GM12864 (cell line): ENCODE results near the gene XIRP2.
"Not testable (repeated sequence)": the region's sequence is repeated elsewhere in the genome, so short reads cannot be mapped to it uniquely, and the experiment has no call there.

Experiments
- DNase-seq: peaks from one replicate; pipeline ENCODE4 v3.0.0-alpha.2; 2011; ENCODE audit warnings: low read depth
- H3K4me3 ChIP-seq: 2 replicates; pipeline ENCODE4 v1.5.1; 2011; ENCODE audit warnings: mild to moderate bottlenecking, low read depth, low read length, control low read depth
- TF ChIP-seq, protein P1 (sequence below): IDR thresholded peaks from 2 replicates; pipeline ENCODE4 v1.5.1; 2011; ENCODE audit warnings: low read depth, mild to moderate bottlenecking, moderate library complexity, low read length, control low read depth, inconsistent platforms; ENCODE audit errors: missing control alignments

The XIRP2 gene

DNA sequence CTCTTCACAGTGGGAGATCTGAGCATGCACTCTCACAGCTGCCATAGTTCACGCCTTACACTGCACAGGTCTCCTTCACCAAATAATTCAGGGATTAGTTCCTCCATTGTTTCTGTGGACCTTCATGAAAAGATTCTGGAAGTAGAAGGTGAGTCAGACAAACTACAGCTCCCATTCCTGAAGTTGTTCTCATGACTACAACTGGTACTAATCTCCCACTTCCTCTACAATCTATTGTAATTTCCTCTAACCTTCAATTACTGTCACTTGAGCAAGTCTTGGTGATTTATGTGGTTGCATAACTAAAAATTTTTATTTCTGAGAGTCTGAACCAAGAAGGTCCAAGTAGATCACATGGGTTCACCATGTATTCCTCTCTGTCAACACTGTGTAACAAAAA lies 128.7 kb downstream of the XIRP2 start:
- DNase-seq: no peak
- TF ChIP-seq, protein P1, sequence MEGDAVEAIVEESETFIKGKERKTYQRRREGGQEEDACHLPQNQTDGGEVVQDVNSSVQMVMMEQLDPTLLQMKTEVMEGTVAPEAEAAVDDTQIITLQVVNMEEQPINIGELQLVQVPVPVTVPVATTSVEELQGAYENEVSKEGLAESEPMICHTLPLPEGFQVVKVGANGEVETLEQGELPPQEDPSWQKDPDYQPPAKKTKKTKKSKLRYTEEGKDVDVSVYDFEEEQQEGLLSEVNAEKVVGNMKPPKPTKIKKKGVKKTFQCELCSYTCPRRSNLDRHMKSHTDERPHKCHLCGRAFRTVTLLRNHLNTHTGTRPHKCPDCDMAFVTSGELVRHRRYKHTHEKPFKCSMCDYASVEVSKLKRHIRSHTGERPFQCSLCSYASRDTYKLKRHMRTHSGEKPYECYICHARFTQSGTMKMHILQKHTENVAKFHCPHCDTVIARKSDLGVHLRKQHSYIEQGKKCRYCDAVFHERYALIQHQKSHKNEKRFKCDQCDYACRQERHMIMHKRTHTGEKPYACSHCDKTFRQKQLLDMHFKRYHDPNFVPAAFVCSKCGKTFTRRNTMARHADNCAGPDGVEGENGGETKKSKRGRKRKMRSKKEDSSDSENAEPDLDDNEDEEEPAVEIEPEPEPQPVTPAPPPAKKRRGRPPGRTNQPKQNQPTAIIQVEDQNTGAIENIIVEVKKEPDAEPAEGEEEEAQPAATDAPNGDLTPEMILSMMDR: no peak
- no peak overlapping the region for H3K4me3 ChIP-seq

DNA sequence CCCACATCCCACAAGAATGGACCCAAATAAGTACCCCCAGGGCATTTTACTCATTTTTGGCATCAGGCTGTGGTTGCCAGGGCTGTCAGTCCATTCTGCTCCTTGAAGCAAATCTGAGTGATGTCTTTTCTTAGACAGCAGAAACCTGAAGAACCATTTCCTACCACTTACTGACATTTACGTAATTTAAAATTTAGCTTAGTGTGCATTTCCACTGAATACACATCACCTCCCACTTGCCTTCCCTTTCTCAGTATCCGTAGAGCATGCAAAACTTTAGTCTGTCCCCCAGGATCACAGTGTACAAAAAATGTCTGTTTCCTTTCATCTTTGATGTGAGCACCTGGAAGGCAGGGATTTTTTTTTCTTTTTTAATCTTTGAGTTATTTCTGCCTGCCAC lies 130.3 kb downstream of the XIRP2 start:
- TF ChIP-seq, protein P1: no peak
- DNase-seq: no peak
- no peak overlapping the region for H3K4me3 ChIP-seq

DNA sequence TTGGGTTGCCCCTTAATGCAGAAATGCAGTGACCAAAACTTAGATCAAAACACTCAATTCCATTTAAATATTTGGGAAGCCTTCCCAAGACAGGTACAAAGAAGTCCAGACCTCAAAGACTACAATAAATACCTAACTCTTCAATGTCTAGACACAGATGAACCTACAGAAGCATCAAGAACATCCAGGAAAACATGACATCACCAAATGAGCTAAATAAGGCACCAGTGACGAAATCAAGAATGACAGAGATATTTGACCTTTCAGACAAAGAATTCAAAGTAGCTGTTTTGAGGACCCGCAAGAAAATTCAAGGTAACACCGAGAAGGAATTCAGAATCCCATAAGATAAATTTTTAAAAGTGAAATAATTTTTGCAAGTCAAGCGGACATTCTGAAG lies 140.2 kb downstream of the XIRP2 start:
- TF ChIP-seq, protein P1: no peak
- no peak overlapping the region for H3K4me3 ChIP-seq
- no peak for DNase-seq

DNA sequence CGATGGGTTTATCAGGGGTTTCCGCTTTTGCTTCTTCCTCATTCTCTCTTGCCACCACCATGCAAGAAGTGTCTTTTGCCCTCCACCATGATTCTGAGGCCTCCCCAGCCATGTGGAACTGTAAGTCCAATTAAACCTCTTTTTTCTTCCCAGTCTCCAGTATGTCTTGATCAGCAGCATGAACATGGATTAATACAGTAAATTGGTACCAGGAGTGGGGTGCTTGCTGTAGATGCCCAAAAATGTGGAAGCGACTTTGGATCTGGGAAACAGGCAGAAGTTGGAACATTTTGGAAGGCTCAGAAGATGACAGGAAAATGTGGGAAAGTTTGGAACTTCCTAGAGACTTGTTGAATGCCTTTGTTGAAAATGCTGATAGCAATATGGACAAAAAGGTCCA lies 146.7 kb downstream of the XIRP2 start:
- not testable (repeated sequence) for DNase-seq, H3K4me3 ChIP-seq

DNA sequence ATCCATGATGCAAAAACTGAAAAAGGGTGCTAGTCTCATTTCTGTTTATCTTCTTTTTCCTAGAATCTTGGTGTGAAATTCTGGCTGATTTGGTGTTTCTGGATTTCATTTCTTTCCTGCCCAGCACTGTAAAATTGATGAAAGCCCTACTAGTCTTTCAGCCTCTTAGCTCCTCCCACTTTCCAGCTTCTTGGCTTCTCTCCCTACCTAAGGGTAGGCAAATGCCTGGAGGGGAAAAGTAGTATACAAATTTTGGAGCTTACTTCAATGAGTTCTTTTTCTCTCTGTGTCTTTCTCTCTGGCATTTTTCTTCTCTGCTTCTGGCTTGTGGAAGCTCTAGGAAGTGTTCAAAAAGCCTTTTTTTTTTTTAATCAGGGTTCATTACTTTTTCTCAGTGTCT lies 160.5 kb downstream of the XIRP2 start:
- TF ChIP-seq, protein P1: no peak
- no peak overlapping the region for H3K4me3 ChIP-seq
- no peak for DNase-seq

DNA sequence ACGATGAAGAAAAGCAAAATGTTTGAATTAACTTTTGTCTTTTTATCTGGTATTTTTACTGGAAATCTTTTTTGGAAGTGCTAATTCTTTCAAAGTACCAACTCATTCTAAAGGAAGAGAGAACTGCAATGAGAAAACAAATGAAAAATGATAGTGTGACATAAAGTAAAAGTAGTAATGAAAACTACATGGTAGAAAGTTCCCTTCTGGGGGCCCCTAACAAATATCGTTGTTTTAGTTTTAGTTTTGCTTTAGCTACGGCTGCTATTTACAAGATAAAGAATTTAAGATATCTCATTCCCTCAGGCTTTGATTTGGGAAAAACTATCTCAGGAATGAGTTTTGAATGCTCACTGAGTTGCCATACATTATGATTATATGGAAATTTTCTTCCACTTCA lies 161.4 kb downstream of the XIRP2 start:
- DNase-seq: no peak
- TF ChIP-seq, protein P1: no peak
- H3K4me3 ChIP-seq: no peak overlapping the region

DNA sequence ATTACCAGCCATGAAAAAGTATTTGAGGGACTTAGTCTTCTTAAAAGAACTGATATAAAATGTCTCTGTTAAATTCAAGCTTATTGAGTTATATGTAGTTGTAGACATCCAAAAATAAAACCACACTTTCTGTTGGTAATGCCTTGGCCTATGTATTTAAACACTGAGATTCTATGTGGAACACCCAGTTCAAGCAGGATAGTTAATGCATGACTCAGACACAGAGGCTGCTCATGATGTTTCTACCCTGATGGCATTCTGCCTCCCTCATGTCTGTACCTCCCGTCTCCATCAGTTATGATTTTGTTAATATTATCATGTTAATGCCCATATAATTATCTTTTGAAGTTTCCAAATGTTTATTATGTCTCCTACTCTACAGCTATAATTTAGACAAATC lies 164.5 kb downstream of the XIRP2 start:
- H3K4me3 ChIP-seq: no peak overlapping the region
- DNase-seq: no peak
- TF ChIP-seq, protein P1: no peak

DNA sequence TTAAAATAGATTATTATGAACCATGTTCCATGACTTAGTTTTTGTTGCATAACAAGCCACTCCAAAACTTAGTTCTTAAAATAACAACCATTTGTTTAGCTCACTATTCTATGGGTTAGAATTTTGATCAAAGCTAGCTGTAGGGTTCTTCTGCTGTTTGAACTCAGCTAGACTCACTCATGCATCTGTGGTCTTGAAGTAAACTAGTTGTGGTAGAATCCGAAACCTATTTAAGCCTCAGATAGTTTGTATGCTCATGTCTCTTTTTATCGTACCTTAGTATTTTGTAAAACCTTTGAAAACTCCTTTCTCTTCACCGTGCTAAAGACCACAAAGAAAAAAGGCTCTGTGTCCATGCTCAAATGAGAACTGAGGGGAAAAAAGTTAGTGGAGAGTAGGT lies 166.6 kb downstream of the XIRP2 start:
- TF ChIP-seq, protein P1: no peak
- no peak overlapping the region for H3K4me3 ChIP-seq
- no peak for DNase-seq
